Activated CD4-positive, alpha-beta T cell treated with anti-CD3 and anti-CD28 coated beads, Interleukin-2, amount 50 U/mL, for 24 hours (primary cell): ENCODE results near the gene LRIT3.

Experiments
- DNase-seq, 2 donors: peaks; one replicate each; pipeline ENCODE4 v3.0.0-alpha.2; 2020; ENCODE audit warnings: low read depth in 1 of 2, low spot score in 1 of 2

The LRIT3 gene, protein sequence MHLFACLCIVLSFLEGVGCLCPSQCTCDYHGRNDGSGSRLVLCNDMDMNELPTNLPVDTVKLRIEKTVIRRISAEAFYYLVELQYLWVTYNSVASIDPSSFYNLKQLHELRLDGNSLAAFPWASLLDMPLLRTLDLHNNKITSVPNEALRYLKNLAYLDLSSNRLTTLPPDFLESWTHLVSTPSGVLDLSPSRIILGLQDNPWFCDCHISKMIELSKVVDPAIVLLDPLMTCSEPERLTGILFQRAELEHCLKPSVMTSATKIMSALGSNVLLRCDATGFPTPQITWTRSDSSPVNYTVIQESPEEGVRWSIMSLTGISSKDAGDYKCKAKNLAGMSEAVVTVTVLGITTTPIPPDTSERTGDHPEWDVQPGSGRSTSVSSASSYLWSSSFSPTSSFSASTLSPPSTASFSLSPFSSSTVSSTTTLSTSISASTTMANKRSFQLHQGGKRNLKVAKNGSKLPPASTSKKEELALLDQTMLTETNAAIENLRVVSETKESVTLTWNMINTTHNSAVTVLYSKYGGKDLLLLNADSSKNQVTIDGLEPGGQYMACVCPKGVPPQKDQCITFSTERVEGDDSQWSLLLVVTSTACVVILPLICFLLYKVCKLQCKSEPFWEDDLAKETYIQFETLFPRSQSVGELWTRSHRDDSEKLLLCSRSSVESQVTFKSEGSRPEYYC

DNA sequence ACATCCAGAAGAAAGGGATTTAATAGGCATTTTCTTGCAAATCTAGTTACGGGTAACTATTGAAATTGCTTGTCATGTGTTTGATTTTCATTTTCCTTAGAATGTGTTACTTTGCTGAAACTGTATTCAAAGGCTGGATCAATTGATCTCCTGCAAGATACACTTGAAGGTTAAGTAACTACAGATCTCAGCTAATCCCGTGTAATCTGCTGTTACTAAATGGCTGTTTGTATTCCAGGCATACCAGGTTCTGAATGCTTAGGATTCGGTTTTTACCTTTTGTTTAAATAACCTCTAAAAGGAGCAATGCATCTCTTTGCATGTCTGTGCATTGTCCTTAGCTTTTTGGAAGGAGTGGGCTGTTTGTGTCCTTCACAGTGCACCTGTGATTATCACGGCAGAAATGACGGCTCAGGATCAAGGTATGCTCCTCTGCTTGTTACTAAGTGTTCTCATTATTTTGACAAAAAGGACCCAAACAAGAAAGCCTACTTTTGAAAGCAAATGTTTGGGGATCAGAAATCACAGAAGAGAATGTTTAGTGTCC is at the start of gene LRIT3:
Gene LRIT3 (plus strand): TSS at position 212 of the 547 bp plus-strand sequence. CDS start 95 bp downstream, at position 307.
- no peak for DNase-seq

DNA sequence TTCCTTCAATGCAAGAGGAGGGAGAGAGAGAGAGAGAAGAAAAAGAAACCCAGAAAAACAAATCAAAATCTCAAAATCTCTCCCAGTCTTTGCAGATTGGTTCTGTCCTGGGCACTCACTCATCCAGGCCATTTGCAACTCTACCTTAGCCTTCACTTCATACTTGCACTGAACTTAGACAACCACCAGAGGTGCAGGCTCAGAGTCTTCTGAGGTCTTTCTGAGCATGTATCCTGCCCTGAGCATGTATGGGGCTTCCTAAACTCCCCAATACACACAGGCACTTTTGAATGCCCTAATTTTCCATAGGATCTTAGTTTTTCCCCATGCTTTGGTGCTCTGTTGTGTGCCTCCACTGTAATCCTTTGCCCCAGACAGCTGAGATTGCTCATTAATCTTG is 49.0 kb upstream of the LRIT3 start:
- no peak for DNase-seq

DNA sequence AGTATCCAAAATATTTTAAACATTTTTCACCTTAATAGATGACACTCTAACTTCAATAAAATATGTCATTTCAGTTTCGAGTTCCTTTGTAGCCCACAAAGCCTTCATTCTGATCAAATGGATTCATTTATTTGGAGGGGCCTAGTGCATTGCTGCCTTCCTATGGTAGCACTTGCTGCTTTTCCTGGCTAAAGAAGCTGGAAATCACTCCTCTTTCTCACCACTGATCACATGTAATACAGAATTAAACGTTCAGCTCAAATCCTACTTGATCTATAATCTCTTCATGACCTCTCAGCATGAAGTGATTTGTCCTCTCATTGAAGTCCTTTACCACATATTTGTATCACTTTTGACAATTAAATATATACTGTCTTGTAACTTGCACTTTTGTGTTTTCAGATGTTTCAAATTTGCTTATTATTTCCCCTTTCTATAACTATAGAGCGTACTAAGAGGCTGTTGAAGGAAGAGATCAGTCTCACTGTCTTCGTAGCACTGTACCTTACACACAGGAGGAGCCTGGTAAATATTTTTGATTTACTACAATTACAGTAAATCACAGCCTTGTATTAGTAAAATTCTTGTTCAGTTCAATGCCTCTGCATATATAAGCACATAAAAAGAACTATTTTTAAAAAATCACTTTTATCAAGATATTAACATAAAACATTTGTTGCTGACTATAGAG is 46.7 kb upstream of the LRIT3 start:
- DNase-seq, result no peak

DNA sequence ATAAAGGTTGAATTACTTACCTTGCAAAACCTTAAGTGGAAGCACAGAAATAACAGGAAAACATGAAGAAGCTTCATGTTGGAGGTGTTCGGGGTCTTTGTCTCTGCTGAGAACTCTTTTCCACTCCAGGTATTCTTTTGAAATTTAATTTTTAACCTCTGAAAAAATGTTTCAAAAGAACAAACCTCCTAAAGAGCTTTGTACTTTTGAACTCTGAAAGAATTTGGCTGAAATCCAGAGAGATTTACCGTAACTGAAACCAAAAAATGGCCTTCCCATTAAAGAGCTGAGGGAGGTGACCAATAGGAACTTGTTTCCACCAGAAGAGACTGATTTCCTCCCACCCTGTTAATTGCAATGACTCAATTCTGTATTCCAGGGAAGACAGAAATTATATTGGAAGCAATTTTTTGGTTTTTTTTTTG is 46.0 kb upstream of the LRIT3 start, which contains the start of gene CFI:
Gene CFI (minus strand): TSS at position 105 of the 425 bp plus-strand sequence. CDS start 28 bp downstream, at position 77.
- DNase-seq, result no peak

DNA sequence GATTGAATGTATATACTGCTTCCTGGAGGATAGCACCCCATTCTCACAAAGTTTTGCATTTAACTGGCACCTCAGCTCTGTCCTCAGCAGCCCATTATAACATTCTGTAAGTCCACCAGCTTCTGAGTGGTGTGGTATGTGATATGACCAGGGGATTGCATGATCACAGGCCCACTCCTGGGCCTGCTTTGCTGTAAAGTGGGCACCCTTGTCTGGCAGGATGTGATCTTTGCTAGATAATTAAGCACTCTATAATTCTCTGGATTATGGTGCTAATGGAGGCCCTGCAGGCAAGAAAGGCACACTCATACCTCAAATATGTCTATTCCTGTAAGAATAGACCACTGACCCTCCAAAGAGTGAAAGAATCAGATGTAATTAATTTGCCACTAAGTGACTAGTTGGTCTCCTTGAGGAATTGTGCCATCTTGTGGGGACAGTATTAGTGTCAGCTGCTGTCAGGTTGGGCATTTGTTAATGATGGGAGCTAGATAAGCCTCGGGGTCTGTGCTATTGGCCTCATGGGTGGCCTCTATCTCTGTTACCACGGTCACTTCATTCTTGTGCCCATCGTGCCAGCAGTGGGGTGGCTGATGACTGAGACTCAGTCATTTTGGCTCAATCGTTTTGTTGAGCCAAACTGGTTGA is 43.9 kb upstream of the LRIT3 start:
- DNase-seq, result no peak

DNA sequence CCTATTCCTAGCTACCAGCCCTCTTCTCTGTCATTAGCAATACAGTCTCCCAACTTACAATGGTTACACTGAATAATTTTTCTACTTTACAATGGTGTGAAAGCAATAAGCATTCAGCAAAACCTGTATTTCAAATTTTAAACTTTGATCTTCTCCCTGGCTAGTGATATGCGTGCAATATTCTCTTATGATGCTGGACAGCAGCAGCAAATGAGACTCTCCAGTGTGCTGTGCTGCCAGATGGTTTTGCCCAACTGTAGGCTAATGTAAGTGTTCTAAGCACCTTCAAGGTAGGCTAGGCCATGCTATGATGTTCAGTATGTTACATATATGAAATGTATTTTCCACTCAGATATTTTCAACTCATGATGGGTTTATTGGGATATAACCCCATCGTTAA is 38.3 kb upstream of the LRIT3 start:
- DNase-seq, result no peak

DNA sequence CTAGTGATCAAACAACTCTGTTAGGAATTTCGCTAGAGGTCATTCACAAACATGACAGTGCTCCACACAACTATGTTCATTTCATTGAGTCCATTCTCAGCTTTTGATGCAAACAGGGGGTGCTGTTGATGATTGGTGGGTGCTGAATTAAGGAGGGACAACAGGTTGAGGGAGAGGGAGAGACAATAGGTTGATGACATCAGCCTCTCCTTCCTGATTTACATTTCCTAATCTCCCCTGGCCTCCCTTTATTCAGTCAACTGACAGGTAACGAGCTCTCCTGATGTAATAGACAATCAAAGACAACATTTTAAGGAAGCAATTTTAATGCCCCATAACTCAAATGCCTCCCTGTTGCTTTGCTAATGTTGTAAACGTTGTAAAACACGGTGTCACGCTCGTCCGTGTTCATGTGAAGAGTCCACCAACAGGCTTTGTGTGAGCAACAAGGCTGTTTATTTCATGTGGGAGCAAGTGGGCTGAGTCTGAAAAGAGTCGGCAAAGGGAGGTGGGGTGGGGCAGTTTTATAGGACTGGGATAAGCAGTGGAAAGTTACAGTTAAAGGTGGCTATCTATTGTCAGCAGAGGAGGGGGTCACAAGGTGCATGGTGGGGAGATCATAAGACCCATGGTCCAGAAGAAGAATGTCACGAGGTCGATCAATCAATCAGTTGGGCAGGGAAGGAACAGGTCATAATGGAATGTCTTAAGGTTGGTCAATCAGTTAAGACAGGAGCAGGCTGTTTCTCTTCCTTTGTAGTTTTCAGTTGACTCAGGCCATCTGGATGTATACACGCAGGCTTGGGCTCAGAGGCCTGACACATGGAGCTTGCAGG is 37.1 kb upstream of the LRIT3 start:
- DNase-seq, result no peak

DNA sequence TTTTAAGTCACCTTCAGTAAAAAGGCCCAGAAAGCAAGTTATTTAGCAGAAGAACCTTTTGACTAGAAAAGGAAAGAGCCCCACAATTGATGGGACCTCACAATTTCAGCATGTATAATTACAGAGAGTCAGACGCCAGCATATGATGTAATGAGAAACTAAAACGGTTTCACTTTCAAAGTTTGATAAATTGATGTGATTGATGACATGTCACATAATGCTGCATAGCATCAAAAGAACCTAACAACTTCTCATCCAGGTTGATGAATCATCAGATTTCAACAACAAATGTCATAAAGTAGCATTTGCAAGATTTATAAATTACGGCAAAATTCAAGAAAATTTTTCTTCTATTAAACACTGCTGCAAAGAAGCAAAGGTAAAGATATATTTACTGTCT is 36.2 kb upstream of the LRIT3 start:
- no peak for DNase-seq

DNA sequence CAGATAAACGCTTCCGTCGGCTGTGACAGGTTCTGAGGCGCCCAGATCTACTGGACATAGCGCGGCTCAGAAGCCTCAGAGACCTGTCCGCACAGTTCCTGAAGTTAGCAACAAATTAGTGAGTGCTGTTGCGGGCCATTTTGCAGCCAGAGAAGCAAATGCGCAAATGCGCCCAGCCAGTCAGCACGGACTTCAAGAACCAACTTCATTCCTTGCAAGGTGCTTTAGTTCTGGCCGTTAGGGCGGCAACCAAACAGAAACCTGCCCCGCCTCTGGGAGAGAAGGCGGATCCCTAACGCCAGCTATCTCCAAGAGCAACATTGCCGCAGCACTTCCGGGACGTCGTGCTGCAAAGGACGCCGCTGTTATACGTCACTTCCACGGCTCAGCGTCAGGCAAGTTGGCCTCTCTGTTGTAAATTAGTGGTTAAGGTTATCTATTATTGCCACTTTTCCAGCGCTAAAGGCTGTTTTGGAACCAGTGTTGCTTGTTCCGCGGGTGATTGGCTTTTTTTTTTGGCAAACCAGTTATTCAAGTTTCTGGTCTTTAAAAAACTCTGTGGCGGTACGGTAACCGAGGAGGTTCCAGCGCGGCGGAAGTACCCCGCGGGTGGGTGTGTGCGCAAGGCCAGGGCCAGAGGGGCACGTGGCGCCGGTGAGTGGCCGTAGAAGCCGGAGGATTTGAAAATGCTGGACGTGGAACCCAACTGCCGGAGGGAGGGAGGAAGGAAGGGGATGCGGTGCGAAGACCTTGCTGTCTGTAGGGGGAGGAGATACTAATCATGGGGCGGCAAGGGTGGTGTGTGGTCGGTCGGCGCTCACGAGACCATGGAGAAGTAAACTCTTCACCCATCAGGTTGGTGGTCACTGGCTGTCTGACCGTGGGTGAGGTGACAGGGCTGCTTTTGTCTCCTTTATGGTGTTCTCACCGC is 32.5 kb upstream of the LRIT3 start, which contains the start of gene GAR1:
Gene GAR1 (plus strand): TSS at position 612 of the 931 bp plus-strand sequence. CDS start 403 bp downstream, outside the sequence.
- peak; percentile 65 to 83 for DNase-seq

DNA sequence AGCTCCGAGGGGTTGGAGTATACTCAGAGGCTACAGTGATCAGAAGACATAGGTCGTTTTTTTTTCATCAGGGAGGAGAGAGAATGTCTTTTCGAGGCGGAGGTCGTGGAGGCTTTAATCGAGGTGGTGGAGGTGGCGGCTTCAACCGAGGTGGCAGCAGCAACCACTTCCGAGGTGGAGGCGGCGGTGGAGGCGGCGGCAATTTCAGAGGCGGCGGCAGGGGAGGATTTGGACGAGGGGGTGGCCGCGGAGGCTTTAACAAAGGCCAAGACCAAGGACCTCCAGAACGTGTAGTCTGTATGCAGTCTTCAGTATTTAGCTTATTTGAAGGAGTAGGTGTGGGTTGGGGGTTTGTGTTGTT is 31.8 kb upstream of the LRIT3 start:
- peak; percentile 11 to 15 for DNase-seq

DNA sequence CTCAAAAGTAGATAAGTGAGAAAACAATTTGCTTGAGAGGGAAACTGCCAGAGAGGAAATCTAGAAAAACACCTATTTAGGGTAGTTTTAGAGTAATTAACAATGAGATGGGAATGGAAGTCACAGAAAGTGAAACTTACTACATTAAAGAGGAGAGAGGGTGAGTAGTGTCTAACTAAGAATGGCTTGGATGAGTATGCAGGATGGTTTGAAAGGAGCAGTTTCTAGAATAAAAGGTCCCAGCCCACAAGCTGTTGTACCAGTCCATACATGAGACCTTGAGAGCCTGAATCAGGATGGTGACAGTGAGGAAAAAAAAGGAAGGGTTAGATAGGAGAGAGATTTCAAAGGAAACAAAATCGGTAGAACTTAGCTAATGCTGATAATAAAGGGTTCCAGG is 31.0 kb upstream of the LRIT3 start:
- no peak for DNase-seq

DNA sequence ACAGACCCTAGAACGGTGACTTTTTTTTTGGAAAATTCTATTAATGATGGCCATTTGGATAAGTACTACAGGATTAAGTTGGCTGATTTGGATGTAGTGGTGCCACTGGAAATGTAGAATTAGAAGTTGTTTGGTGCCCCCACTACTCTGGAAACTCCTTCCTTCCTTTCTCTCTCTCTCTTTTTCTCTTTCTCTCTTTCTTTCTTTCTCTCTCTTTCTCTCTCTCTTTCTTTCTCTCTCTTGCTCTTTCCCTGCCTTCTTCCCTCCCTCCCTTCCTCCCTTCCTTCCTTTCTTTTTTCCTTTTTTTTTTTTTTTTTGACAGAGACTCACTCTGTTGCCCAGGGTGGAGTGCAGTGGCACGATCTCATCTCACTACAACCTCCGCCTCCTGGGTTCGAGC is 29.6 kb upstream of the LRIT3 start:
- no peak for DNase-seq

DNA sequence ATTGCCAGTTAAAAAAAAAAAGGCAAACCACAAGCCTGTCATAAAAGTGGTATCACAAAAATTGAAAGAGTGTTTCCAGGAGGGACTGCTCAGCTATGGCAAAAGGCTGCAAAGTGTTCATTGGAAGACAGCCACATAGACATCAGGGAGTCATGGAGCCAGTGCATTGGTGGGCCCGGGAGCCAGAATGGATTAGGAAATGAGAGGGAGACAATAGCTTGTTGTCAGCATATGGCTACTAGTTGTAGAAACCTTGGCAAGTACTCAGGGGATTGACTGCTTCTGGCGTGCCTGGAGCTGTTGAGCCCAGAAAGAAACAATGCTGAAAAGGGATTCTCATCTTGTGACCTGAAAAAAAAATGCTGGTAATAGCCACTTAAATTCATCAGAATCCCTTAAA is 27.3 kb upstream of the LRIT3 start:
- DNase-seq, result no peak

DNA sequence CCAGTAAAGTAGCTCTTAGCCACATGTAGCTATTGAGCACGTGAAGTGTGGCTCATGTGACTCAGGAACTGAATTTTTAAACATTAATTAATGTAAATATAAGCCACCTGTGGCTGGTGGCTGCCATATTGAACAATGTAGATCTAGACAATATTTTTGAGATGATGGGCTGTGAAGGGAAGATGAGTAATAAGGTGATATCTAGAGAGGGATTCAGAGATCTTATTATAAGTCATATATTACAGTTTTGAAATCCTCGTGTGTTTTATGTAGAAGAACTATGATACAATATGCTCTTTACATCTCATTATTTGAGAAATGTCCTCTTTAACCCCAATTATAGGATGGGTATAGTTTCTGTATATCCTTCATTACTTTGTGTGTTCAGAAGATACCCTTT is 26.7 kb upstream of the LRIT3 start:
- DNase-seq, result no peak

DNA sequence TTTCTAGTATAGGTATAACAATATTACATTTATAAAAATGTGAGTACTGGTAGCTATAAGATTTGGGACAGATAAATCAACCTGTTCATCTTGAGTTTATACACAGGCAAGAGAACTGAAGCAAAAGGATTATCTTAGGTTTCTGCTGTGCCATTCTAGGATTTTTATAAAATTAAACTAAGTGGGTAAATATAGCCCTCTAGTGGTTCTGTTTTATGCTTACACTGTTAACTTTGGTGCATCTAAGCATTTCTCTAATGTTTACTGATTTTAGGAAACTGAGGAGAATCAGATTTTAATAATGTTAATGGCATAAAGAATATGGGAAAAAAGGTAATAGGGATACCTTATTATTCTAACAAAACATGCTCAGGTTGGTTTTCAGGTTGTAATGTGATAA is 21.2 kb upstream of the LRIT3 start:
- no peak for DNase-seq

DNA sequence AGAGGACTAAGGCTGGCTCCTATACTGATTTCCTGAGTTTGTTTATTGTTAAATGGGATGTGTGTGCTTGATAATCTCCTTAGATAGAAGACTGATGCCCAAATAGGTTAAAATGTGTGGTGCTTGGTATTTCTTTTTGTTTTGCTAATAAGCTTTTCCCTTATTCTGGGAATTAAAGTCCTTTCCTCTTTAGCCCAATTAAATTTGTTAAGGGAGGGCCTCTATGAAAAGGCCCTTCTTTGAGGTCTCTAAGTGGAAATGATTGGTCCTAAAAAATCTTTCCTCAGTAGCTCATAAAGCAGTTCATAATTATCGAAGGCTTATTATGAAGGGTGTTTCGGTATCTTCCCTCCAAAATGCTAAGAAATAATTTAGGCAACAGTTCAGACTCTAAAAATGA is 20.2 kb upstream of the LRIT3 start, which contains the start of gene RRH:
Gene RRH (plus strand): TSS at position 301 of the 400 bp plus-strand sequence. CDS start 56 bp downstream, at position 357.
- DNase-seq, result no peak

DNA sequence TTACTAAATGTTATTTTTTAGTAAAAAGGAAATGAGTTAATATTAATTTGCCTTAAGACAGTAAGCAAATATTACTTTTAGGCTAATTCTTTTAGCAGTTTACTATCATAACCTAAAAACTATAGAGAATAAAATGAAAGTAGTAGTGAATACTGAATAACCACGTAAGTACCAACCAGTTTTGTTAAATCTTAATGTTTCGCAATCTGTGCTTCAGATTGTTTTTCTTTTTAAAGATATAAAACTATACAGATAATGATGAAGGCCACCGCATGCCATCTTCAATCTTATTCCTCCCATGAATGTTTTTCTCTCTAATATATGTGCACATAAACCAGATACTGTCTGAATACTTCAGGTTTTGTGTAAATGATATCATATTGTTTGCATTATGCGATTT is 14.2 kb upstream of the LRIT3 start:
- no peak for DNase-seq

DNA sequence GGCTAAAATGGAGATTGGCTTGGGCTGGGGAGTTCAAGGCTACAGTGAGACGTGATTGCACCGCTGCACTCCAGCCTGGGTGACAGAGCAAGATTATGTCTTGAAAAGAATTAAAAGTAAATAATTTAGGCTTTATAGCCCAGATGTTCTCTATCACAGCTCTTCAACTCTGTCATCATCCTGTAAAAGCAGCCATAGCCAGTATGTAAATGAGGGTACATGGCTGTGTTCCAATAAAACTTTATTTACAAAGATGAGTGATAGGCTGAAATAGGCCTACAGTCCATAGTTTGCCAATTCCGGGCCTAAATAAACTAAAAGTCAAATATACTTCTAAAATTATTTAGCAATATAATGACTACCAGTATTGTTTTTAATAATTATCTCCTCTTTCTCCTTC is 10.9 kb upstream of the LRIT3 start:
- DNase-seq, result no peak
